HL-60 (cell line): ENCODE results near the gene PGLYRP4.

Experiments
- DNase-seq, 2 experiments: peaks; one replicate each; pipeline ENCODE4 v3.0.0-alpha.2; 2010 to 2020; ENCODE audit warnings: low read depth in 1 of 2, low spot score in 1 of 2
- H3K27ac ChIP-seq: fragments of 250-450 bp; sonication (Bioruptor Pico); replicated peaks from 2 replicates; pipeline ENCODE4 v1.5.1; 2020; ENCODE audit warnings: mild to moderate bottlenecking, moderate library complexity
- H3K27me3 ChIP-seq: fragments of 250-450 bp; sonication (Bioruptor Pico); 2 replicates; pipeline ENCODE4 v1.5.1; 2021; ENCODE audit warnings: mild to moderate bottlenecking, moderate library complexity; ENCODE audit not compliant: insufficient read depth, poor library complexity, severe bottlenecking
- H3K4me3 ChIP-seq: replicated peaks from 2 replicates; pipeline ENCODE4 v1.5.1; 2011; ENCODE audit warnings: mild to moderate bottlenecking, control low read depth, low read length; ENCODE audit not compliant: insufficient read depth
- GABPA ChIP-seq: IDR thresholded peaks from 2 replicates; pipeline ENCODE4 v1.6.1; 2012; ENCODE audit warnings: low read depth
- POLR2AphosphoS5 ChIP-seq: IDR thresholded peaks from 2 replicates; pipeline ENCODE4 v1.6.1; 2012; ENCODE audit warnings: low read depth
- SPI1 ChIP-seq: IDR thresholded peaks from 2 replicates; pipeline ENCODE4 v1.6.1; 2012; ENCODE audit warnings: low read depth, mild to moderate bottlenecking, borderline replicate concordance
- TF ChIP-seq, protein P1 (sequence below): IDR thresholded peaks from 2 replicates; pipeline ENCODE4 v1.6.1; 2012; ENCODE audit warnings: low read depth; ENCODE audit not compliant: insufficient replicate concordance
- TF ChIP-seq, protein P2 (sequence below): IDR thresholded peaks from one replicate; pipeline ENCODE4 v1.5.1; 2011; ENCODE audit warnings: low read length, control low read depth, inconsistent platforms; ENCODE audit not compliant: insufficient read depth

Gene PGLYRP4

DNA sequence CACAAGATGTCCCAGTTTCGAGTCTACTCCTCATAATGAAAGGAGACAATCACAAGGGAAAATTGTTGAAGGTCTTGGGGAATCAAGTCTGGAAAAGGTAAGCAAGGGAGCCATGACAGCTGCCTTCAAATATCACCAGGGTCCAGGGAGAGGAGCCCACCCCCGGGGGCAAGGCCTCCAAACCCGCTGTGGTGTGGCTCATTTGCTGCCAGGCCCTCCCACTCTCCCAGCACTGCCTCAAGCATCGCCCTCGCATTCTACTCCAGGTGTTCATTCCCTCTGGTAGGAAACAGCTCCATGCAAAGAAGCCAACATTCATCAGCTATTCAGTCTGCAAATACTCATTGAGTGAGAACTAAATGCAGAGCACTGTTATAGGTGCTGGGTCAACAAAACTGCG, 17.6 kb upstream of the PGLYRP4 start:
- no peak for DNase-seq
- Histone ChIP-seq H3K4me3 (no peak overlapping the region), H3K27ac (peak overlapping the region; percentile 73), H3K27me3 (no peaks in the 10 kb centered on the region)
- no peak for TF ChIP-seq POLR2AphosphoS5
- no peak for TF ChIP-seq GABPA
- TF ChIP-seq SPI1, result no peak
- TF ChIP-seq, protein P1, sequence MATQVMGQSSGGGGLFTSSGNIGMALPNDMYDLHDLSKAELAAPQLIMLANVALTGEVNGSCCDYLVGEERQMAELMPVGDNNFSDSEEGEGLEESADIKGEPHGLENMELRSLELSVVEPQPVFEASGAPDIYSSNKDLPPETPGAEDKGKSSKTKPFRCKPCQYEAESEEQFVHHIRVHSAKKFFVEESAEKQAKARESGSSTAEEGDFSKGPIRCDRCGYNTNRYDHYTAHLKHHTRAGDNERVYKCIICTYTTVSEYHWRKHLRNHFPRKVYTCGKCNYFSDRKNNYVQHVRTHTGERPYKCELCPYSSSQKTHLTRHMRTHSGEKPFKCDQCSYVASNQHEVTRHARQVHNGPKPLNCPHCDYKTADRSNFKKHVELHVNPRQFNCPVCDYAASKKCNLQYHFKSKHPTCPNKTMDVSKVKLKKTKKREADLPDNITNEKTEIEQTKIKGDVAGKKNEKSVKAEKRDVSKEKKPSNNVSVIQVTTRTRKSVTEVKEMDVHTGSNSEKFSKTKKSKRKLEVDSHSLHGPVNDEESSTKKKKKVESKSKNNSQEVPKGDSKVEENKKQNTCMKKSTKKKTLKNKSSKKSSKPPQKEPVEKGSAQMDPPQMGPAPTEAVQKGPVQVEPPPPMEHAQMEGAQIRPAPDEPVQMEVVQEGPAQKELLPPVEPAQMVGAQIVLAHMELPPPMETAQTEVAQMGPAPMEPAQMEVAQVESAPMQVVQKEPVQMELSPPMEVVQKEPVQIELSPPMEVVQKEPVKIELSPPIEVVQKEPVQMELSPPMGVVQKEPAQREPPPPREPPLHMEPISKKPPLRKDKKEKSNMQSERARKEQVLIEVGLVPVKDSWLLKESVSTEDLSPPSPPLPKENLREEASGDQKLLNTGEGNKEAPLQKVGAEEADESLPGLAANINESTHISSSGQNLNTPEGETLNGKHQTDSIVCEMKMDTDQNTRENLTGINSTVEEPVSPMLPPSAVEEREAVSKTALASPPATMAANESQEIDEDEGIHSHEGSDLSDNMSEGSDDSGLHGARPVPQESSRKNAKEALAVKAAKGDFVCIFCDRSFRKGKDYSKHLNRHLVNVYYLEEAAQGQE, result no peak
- TF ChIP-seq, protein P2, sequence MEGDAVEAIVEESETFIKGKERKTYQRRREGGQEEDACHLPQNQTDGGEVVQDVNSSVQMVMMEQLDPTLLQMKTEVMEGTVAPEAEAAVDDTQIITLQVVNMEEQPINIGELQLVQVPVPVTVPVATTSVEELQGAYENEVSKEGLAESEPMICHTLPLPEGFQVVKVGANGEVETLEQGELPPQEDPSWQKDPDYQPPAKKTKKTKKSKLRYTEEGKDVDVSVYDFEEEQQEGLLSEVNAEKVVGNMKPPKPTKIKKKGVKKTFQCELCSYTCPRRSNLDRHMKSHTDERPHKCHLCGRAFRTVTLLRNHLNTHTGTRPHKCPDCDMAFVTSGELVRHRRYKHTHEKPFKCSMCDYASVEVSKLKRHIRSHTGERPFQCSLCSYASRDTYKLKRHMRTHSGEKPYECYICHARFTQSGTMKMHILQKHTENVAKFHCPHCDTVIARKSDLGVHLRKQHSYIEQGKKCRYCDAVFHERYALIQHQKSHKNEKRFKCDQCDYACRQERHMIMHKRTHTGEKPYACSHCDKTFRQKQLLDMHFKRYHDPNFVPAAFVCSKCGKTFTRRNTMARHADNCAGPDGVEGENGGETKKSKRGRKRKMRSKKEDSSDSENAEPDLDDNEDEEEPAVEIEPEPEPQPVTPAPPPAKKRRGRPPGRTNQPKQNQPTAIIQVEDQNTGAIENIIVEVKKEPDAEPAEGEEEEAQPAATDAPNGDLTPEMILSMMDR, result no peak

DNA sequence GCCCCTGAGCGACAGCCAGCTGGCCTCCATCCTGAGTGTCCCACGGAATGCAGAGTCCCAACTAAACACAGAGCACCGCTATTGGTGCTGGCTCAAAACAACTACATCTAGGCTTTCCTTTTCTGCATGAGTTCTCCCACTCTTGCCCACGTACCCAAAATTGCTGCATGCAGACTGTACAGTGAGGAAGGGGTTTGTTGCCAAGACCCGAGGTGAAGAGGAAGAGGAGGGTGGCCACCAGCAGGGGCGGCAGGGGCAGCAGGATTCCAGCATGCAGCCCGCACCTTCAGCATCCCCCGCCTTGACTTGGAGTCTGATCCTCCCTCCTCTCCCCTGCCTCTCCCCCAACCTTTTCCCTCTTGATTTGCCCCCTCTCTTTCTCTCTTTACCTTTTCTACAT, 17.1 kb upstream of the PGLYRP4 start:
- no peak for DNase-seq
- TF ChIP-seq, protein P2, result no peak
- TF ChIP-seq, protein P1, result no peak
- TF ChIP-seq POLR2AphosphoS5 (no peak), SPI1 (no peak)
- H3K4me3 ChIP-seq, result no peak overlapping the region
- H3K27ac ChIP-seq, result peak overlapping the region; percentile 73
- H3K27me3 ChIP-seq, result no peaks in the 10 kb centered on the region

- DNase-seq, result peak; percentile 47 to 91
- Histone ChIP-seq H3K27me3 (no peaks in the 10 kb centered on the region), H3K4me3 (no peak overlapping the region), H3K27ac (peak overlapping the region; percentile 73)
- TF ChIP-seq POLR2AphosphoS5, result 0 out of 2 replicates have a peak, but pooled peaks have one; percentile 27
- no peak for TF ChIP-seq GABPA
These were observed 16.4 kb upstream of the PGLYRP4 start for GRCh38 chr1:153364766-153365666.

- no peak for DNase-seq
- Histone ChIP-seq H3K27me3 (no peaks in the 10 kb centered on the region), H3K4me3 (no peak overlapping the region), H3K27ac (peak overlapping the region; percentile 67)
- TF ChIP-seq, protein P2, result no peak
- TF ChIP-seq GABPA, result no peak
- TF ChIP-seq POLR2AphosphoS5, result no peak
These were observed 15.5 kb upstream of the PGLYRP4 start for GRCh38 chr1:153364156-153364555.
